ENCODE results near the gene NDUFB6.

GRCh38 chr9:32566770-32567169 is 6.2 kb downstream of the NDUFB6 start:
- TF ChIP-seq CTCF (IDR thresholded peaks at IDR 0.05; ENCODE audit: low read depth, low read length), result no peak
- TF ChIP-seq EZH2phosphoT487 (IDR thresholded peaks at IDR 0.05; ENCODE audit: low read depth), result no peak

All from OCI-LY3 (cell line).